ENCODE data around the gene MGAT5.

- TF ChIP-seq CTCF (IDR thresholded peaks at IDR 0.05): no peak
- TF ChIP-seq POLR2AphosphoS5 (IDR thresholded peaks at IDR 0.05): no peak
These were observed 186.6 kb downstream of the MGAT5 start for GRCh38 chr2:134440336-134440909.
